H9 (cell line): ENCODE measurements around the gene KLHL28. TPM values are rescaled to one million over a fixed set of nuclear protein-coding genes. Genes with fewer than 3 reads are reported as not detected.

Experiments
- DNase-seq: peaks from one replicate; pipeline ENCODE4 v3.0.0-alpha.2; 2017
- H2AFZ ChIP-seq: one replicate; pipeline ENCODE4 v1.6.1; 2013; ENCODE audit warnings: mild to moderate bottlenecking, low read length, control low read depth, moderate library complexity
- H2AK5ac ChIP-seq: 2 replicates; pipeline ENCODE4 v1.6.1; 2013; ENCODE audit warnings: low read length, control low read depth, mixed read lengths; ENCODE audit not compliant: insufficient read length
- H2BK120ac ChIP-seq: one replicate; pipeline ENCODE4 v1.6.1; 2013; ENCODE audit warnings: low read depth, mild to moderate bottlenecking, low read length, control low read depth, inconsistent platforms; ENCODE audit not compliant: poor library complexity, severe bottlenecking
- H2BK12ac ChIP-seq: 2 replicates; pipeline ENCODE4 v1.6.1; 2013; ENCODE audit warnings: low read length, control low read depth, mixed read lengths, low read depth; ENCODE audit not compliant: insufficient read length
- H2BK15ac ChIP-seq: 2 replicates; pipeline ENCODE4 v1.6.1; 2013; ENCODE audit warnings: low read depth, low read length, control low read depth
- H2BK20ac ChIP-seq: one replicate; pipeline ENCODE4 v1.6.1; 2013; ENCODE audit warnings: low read depth, mild to moderate bottlenecking, low read length, control low read depth, inconsistent platforms; ENCODE audit not compliant: poor library complexity, severe bottlenecking
- H2BK5ac ChIP-seq: 2 replicates; pipeline ENCODE4 v1.6.1; 2013; ENCODE audit warnings: low read length, control low read depth, mixed read lengths; ENCODE audit not compliant: insufficient read length
- H3K14ac ChIP-seq: 2 replicates; pipeline ENCODE4 v1.6.1; 2013; ENCODE audit warnings: low read length, control low read depth; ENCODE audit not compliant: insufficient read depth
- H3K18ac ChIP-seq: 2 replicates; pipeline ENCODE4 v1.6.1; 2013; ENCODE audit warnings: low read depth, mild to moderate bottlenecking, mixed read lengths, low read length, control low read depth; ENCODE audit not compliant: insufficient read length
- H3K23ac ChIP-seq: 2 replicates; pipeline ENCODE4 v1.6.1; 2013; ENCODE audit warnings: low read length, control low read depth, mixed read lengths, low read depth; ENCODE audit not compliant: insufficient read length
- H3K23me2 ChIP-seq: 2 replicates; pipeline ENCODE4 v1.6.1; 2013; ENCODE audit warnings: low read depth, mild to moderate bottlenecking, mixed read lengths, low read length, control low read depth; ENCODE audit not compliant: insufficient read length, poor library complexity, severe bottlenecking
- H3K27ac ChIP-seq: 2 replicates; pipeline ENCODE4 v1.5.1; 2013; ENCODE audit warnings: low read length, control low read depth, mixed read lengths, low read depth; ENCODE audit not compliant: insufficient read length
- H3K27me3 ChIP-seq: 2 replicates; pipeline ENCODE4 v1.6.1; 2013; ENCODE audit warnings: low read length, control low read depth, inconsistent platforms; ENCODE audit not compliant: insufficient read depth
- H3K4ac ChIP-seq: 2 replicates; pipeline ENCODE4 v1.6.1; 2013; ENCODE audit warnings: low read depth, mild to moderate bottlenecking, control low read depth, inconsistent platforms, low read length, moderate library complexity
- H3K4me1 ChIP-seq: 2 replicates; pipeline ENCODE4 v1.6.1; 2013; ENCODE audit warnings: low read length, control low read depth, inconsistent platforms; ENCODE audit not compliant: insufficient read depth
- H3K4me2 ChIP-seq: 2 replicates; pipeline ENCODE4 v1.6.1; 2013; ENCODE audit warnings: low read length, control low read depth, mixed read lengths; ENCODE audit not compliant: insufficient read length, insufficient read depth
- H3K56ac ChIP-seq: 2 replicates; pipeline ENCODE4 v1.6.1; 2013; ENCODE audit warnings: low read depth, mild to moderate bottlenecking, mixed read lengths, low read length, control low read depth; ENCODE audit not compliant: insufficient read length
- H3K79me1 ChIP-seq: 2 replicates; pipeline ENCODE4 v1.6.1; 2013; ENCODE audit warnings: low read depth, mild to moderate bottlenecking, moderate library complexity, low read length, control low read depth, inconsistent platforms; ENCODE audit not compliant: insufficient read depth, poor library complexity, severe bottlenecking
- H3K79me2 ChIP-seq: 2 replicates; pipeline ENCODE4 v1.6.1; 2013; ENCODE audit warnings: low read length, control low read depth, inconsistent platforms; ENCODE audit not compliant: insufficient read depth
- H3K9ac ChIP-seq: 2 replicates; pipeline ENCODE4 v1.6.1; 2013; ENCODE audit warnings: low read length, control low read depth, mixed read lengths; ENCODE audit not compliant: insufficient read length; ENCODE audit errors: extremely low read depth
- H3K9me3 ChIP-seq: one replicate; pipeline ENCODE4 v1.6.1; 2013; ENCODE audit warnings: low read depth, low read length, inconsistent platforms; ENCODE audit not compliant: control insufficient read depth
- H3T11ph ChIP-seq: one replicate; pipeline ENCODE4 v1.6.1; 2013; ENCODE audit warnings: mild to moderate bottlenecking, low read length, control low read depth, inconsistent platforms
- H4K20me1 ChIP-seq: one replicate; pipeline ENCODE4 v1.6.1; 2013; ENCODE audit not compliant: control insufficient read depth, insufficient read length, insufficient read depth
- H4K5ac ChIP-seq: 2 replicates; pipeline ENCODE4 v1.6.1; 2013; ENCODE audit warnings: low read depth, mild to moderate bottlenecking, mixed read lengths, low read length, control low read depth; ENCODE audit not compliant: insufficient read length
- H4K8ac ChIP-seq: replicated peaks from 2 replicates; pipeline ENCODE4 v1.6.1; 2013; ENCODE audit warnings: low read length, control low read depth, mixed read lengths, low read depth; ENCODE audit not compliant: insufficient read length
- H4K91ac ChIP-seq: 2 replicates; pipeline ENCODE4 v1.6.1; 2013; ENCODE audit warnings: low read depth, mild to moderate bottlenecking, moderate library complexity, mixed read lengths, low read length, control low read depth; ENCODE audit not compliant: insufficient read length
- H3K27ac Mint-ChIP-seq, 3 experiments: 2 replicates in 2 of 3; 3 replicates in 1 of 3; pipeline ENCODE4 v1.8.0; 2020 to 2021; ENCODE audit warnings: mixed read lengths in 3 of 3, mild to moderate bottlenecking in 1 of 3, moderate library complexity in 1 of 3
- H3K27me3 Mint-ChIP-seq: 2 replicates; pipeline ENCODE4 v1.8.0; 2021; ENCODE audit warnings: low read depth, mild to moderate bottlenecking, moderate library complexity, mixed read lengths
- H3K36me3 Mint-ChIP-seq, 3 experiments: 2 replicates in 2 of 3; 3 replicates in 1 of 3; pipeline ENCODE4 v1.8.0; 2020 to 2021; ENCODE audit warnings: low read depth in 3 of 3, mixed read lengths in 3 of 3; ENCODE audit not compliant: insufficient read depth in 1 of 3
- H3K4me1 Mint-ChIP-seq, 2 experiments: 2 replicates each; pipeline ENCODE4 v1.8.0; 2020; ENCODE audit warnings: mixed read lengths in 2 of 2
- H3K4me3 Mint-ChIP-seq, 2 experiments: 2 replicates in 1 of 2; 3 replicates in 1 of 2; pipeline ENCODE4 v1.8.0; 2020 to 2021; ENCODE audit warnings: mild to moderate bottlenecking in 2 of 2, mixed read lengths in 2 of 2, moderate library complexity in 1 of 2
- H3K9me3 Mint-ChIP-seq, 2 experiments: 2 replicates in 1 of 2; 3 replicates in 1 of 2; pipeline ENCODE4 v1.8.0; 2020; ENCODE audit warnings: mild to moderate bottlenecking in 2 of 2, mixed read lengths in 2 of 2, moderate library complexity in 1 of 2
- CTCF ChIP-seq: fragments of 200-600 bp; sonication (generic); conservative IDR thresholded peaks from 3 replicates; pipeline ENCODE4 v1.8.0; 2021; ENCODE audit warnings: antibody characterized with exemption, mild to moderate bottlenecking
- WGBS: extraction: QIAGEN DNeasy Blood & Tissue Kit; methylation state at CpG from one replicate; pipeline ENCODE4 v1.1.7; 2013; ENCODE audit warnings: missing lambda C conversion rate, low lambda C conversion rate, mixed read lengths; ENCODE audit not compliant: insufficient read length; ENCODE audit errors: extremely low coverage; 5-methylcytosine and 5-hydroxymethylcytosine counted together
- total RNA-seq: library from RNA; stranded (reverse); gene quantifications from 2 replicates; pipeline ENCODE4 v1.2.1, GENCODE V29; 2021

KLHL28 gene
- total RNA-seq, 1 experiment from 2014 or later = 10.2 TPM

GRCh38 chr14:44971459-44971858 lies 9.7 kb upstream of the KLHL28 start:
- Histone ChIP-seq H3K27me3 (no peaks in the 10 kb centered on the region), H3K4me1 (no peaks in the 10 kb centered on the region), H3K4me2 (no peak overlapping the region), H3K79me2 (peaks cover 8% of the 10 kb centered on the region; the same call in 1 of the 2 replicates), H2AFZ (no peak overlapping the region), H2BK15ac (no peak overlapping the region), H4K8ac (no peak overlapping the region), H4K20me1 (no peaks in the 10 kb centered on the region), H2BK12ac (no peak overlapping the region), H3K79me1 (no peaks in the 10 kb centered on the region), H3K9ac (no peak overlapping the region), H4K91ac (no peak overlapping the region), H2AK5ac (no peak overlapping the region), H3K27ac (no peak overlapping the region), H3K56ac (no peak overlapping the region), H2BK5ac (no peak overlapping the region), H3K14ac (no peak overlapping the region), H3T11ph (no peak overlapping the region), H2BK120ac (no peak overlapping the region), H3K23ac (no peak overlapping the region), H3K23me2 (no peaks in the 10 kb centered on the region), H3K9me3 (no peaks in the 10 kb centered on the region), H4K5ac (no peak overlapping the region), H2BK20ac (no peak overlapping the region), H3K18ac (no peak overlapping the region), H3K4ac (no peak overlapping the region)
- H3K27ac Mint-ChIP-seq = no peak overlapping the region
- H3K9me3 Mint-ChIP-seq = peaks cover 0 to 4% of the 10 kb centered on the region in 2 experiments; a peak in 1 of 5 replicates
- TF ChIP-seq CTCF = no peak
- no peak for DNase-seq
- H3K4me3 Mint-ChIP-seq = no peak overlapping the region
- no peaks in the 10 kb centered on the region for H3K27me3 Mint-ChIP-seq
- H3K36me3 Mint-ChIP-seq = peaks cover 13 to 30% (median 16%) of the 10 kb centered on the region in 3 experiments; a peak in 6 of 7 replicates
- WGBS = no CpG with 5 or more reads among the region's 4 CpGs
- peaks cover 15 to 21% of the 10 kb centered on the region in 2 experiments for H3K4me1 Mint-ChIP-seq
